B cell (primary cell): ENCODE data around the gene CDK12. TPM values are rescaled to one million over a fixed set of nuclear protein-coding genes. Genes with fewer than 3 reads are reported as not detected.

ENCODE experiments used
- ATAC-seq: fragments of 200-7000 bp; cut with Tn5 transposase; one replicate; pipeline ENCODE4 v1.10.0; 2021; ENCODE audit warnings: low read depth, mild to moderate bottlenecking, moderate number of reproducible peaks, moderate library complexity
- CTCF ChIA-PET: fragments of 350-600 bp; sonication (Branson Sonifier 250); formaldehyde crosslinking; loops from one replicate; lab custom pipeline; 2021; ENCODE audit warnings: antibody characterized with exemption, inconsistent platforms; lab: Charles Lee
- POLR2A ChIA-PET: fragments of 350-600 bp; sonication (Branson Sonifier 250); formaldehyde crosslinking; loops from one replicate; lab custom pipeline; 2021; ENCODE audit warnings: antibody characterized with exemption; lab: Charles Lee
- DNase-seq: peaks from one replicate; pipeline ENCODE4 v3.0.0; 2013
- H2AFZ ChIP-seq: 2 replicates; pipeline ENCODE4 v1.6.1; 2012; ENCODE audit warnings: mild to moderate bottlenecking, low read depth, low read length; ENCODE audit not compliant: insufficient read depth, poor library complexity, severe bottlenecking
- H3K27ac ChIP-seq, 2 donors: 1 replicate in 1 of 2; 2 replicates in 1 of 2; pipeline ENCODE4 v1.5.1; 2012 to 2013; ENCODE audit warnings: low read length in 2 of 2, mild to moderate bottlenecking in 2 of 2, moderate library complexity in 1 of 2
- H3K27me3 ChIP-seq, 4 experiments: fragments of 200-600 bp in 1 of 4; sonication (generic) in 1 of 4; replicated peaks in 1 of 4; 1 replicate in 2 of 4; 2 replicates in 2 of 4; pipeline versions ENCODE4 v1.6.1 to v1.7.0; 2013 to 2016; ENCODE audit warnings: low read length in 3 of 4, mild to moderate bottlenecking in 2 of 4, mixed read lengths in 1 of 4, moderate library complexity in 1 of 4; ENCODE audit not compliant: insufficient read depth in 4 of 4, control insufficient read depth in 3 of 4; ENCODE audit errors: control extremely low read depth in 1 of 4
- H3K36me3 ChIP-seq, 2 experiments: replicated peaks in 1 of 2; 1 replicate in 1 of 2; 2 replicates in 1 of 2; pipeline versions ENCODE4 v1.6.1 to v1.7.1; 2013; ENCODE audit warnings: low read length in 1 of 2; ENCODE audit not compliant: insufficient read depth in 2 of 2, control insufficient read depth in 1 of 2; ENCODE audit errors: control extremely low read depth in 1 of 2, extremely low read depth in 1 of 2
- H3K4me1 ChIP-seq, 2 donors: fragments of 200-600 bp in 1 of 2; sonication (generic) in 1 of 2; 1 replicate in 1 of 2; 2 replicates in 1 of 2; pipeline versions ENCODE4 v1.5.1 to v1.6.1; 2013 to 2017; ENCODE audit warnings: low read length in 2 of 2; ENCODE audit not compliant: control insufficient read depth in 2 of 2, insufficient read depth in 2 of 2
- H3K4me2 ChIP-seq: replicated peaks from 2 replicates; pipeline ENCODE3; 2012; ENCODE audit warnings: mild to moderate bottlenecking, low read depth, low read length; ENCODE audit not compliant: poor library complexity, severe bottlenecking
- H3K4me3 ChIP-seq, 5 experiments: fragments of 200-600 bp in 1 of 5; sonication (generic) in 1 of 5; 1 replicate in 3 of 5; 2 replicates in 2 of 5; pipeline versions ENCODE4 v1.5.1 to v1.7.0; 2011 to 2016; ENCODE audit warnings: low read length in 4 of 5, mild to moderate bottlenecking in 4 of 5, low read depth in 2 of 5, control low read depth in 1 of 5, moderate library complexity in 1 of 5; ENCODE audit not compliant: insufficient read depth in 1 of 5; ENCODE audit errors: control extremely low read depth in 1 of 5, extremely low read depth in 1 of 5
- H3K79me2 ChIP-seq: fragments of 200-600 bp; sonication (generic); one replicate; pipeline ENCODE4 v1.6.0; 2016; ENCODE audit warnings: low read length; ENCODE audit not compliant: control insufficient read depth, insufficient read depth
- H3K9ac ChIP-seq: fragments of 200-600 bp; sonication (generic); 2 replicates; pipeline ENCODE4 v1.6.1; 2017; ENCODE audit warnings: mild to moderate bottlenecking, low read length, moderate library complexity
- H3K9me3 ChIP-seq, 3 donors: one replicate each; pipeline versions ENCODE4 v1.6.1 to v1.7.1; 2013; ENCODE audit warnings: low read length in 2 of 3; ENCODE audit not compliant: control insufficient read depth in 2 of 3, insufficient read depth in 1 of 3; ENCODE audit errors: control extremely low read depth in 1 of 3
- H4K20me1 ChIP-seq: 2 replicates; pipeline ENCODE4 v1.6.0; 2012; ENCODE audit warnings: mild to moderate bottlenecking, low read length; ENCODE audit not compliant: insufficient read depth, control insufficient read depth, poor library complexity, severe bottlenecking
- H3K27ac Mint-ChIP-seq: one replicate; pipeline ENCODE4 v1.8.0; 2021; ENCODE audit warnings: mixed read lengths
- H3K27me3 Mint-ChIP-seq: one replicate; pipeline ENCODE4 v1.8.0; 2021; ENCODE audit warnings: mixed read lengths
- H3K4me1 Mint-ChIP-seq: one replicate; pipeline ENCODE4 v1.8.0; 2021; ENCODE audit warnings: mixed read lengths
- H3K4me3 Mint-ChIP-seq: one replicate; pipeline ENCODE4 v1.8.0; 2021; ENCODE audit warnings: mixed read lengths
- H3K9me3 Mint-ChIP-seq: one replicate; pipeline ENCODE4 v1.8.0; 2022; ENCODE audit warnings: mixed read lengths; ENCODE audit not compliant: insufficient read depth
- EZH2 ChIP-seq: IDR thresholded peaks from 2 replicates; pipeline ENCODE4 v1.6.1; 2012; ENCODE audit warnings: borderline replicate concordance, low read depth, mild to moderate bottlenecking, moderate library complexity, low read length; ENCODE audit not compliant: insufficient read depth, poor library complexity, severe bottlenecking
- WGBS: methylation state at CpG from one replicate; pipeline ENCODE4 v1.1.5; 2013; ENCODE audit warnings: missing lambda C conversion rate; ENCODE audit not compliant: insufficient coverage; 5-methylcytosine and 5-hydroxymethylcytosine counted together
- intact Hi-C: fragments of 100-400 bp; cut with micrococcal nuclease; formaldehyde crosslinking; loops from one replicate; pipeline ENCODE4 v1.10.0; 2022
- polyA minus RNA-seq: library from RNA; depleted of rRNA, polyadenylated mRNA; stranded (reverse); fragments of >200 nt; gene quantifications from 2 replicates; pipeline ENCODE4 v1.2.3, GENCODE V29; 2012
- polyA plus RNA-seq: library from polyadenylated mRNA; depleted of rRNA; stranded (reverse); fragments of >200 nt; gene quantifications from 2 replicates; pipeline ENCODE4 v1.2.3, GENCODE V29; 2012
- total RNA-seq, 2 donors: library from RNA; stranded (reverse); fragments of 120-200 nt in 1 of 2; gene quantifications; 1 replicate in 1 of 2; 2 replicates in 1 of 2; pipeline versions ENCODE4 v1.2.3 to v1.2.4, GENCODE V29; 2013 to 2022
- TF ChIP-seq, protein P1 (sequence below): fragments of 200-600 bp; IDR thresholded peaks from one replicate; pipeline ENCODE4 v1.8.0; 2022; ENCODE audit warnings: antibody characterized with exemption, mild to moderate bottlenecking

The CDK12 gene
- total RNA-seq (117 and 134 TPM in 2 replicates), polyA plus RNA-seq (25.6 and 29.8 TPM in 2 replicates), polyA minus RNA-seq (61.8 and 89.8 TPM in 2 replicates)
- total RNA-seq (2013): 63.4 TPM

GRCh38 chr17:39461113-39461925 is at the start of gene CDK12:
Gene CDK12 (plus strand): TSS chr17:39461486. CDS start chr17:39462072, 586 bp downstream.
- TF ChIP-seq, protein P1, sequence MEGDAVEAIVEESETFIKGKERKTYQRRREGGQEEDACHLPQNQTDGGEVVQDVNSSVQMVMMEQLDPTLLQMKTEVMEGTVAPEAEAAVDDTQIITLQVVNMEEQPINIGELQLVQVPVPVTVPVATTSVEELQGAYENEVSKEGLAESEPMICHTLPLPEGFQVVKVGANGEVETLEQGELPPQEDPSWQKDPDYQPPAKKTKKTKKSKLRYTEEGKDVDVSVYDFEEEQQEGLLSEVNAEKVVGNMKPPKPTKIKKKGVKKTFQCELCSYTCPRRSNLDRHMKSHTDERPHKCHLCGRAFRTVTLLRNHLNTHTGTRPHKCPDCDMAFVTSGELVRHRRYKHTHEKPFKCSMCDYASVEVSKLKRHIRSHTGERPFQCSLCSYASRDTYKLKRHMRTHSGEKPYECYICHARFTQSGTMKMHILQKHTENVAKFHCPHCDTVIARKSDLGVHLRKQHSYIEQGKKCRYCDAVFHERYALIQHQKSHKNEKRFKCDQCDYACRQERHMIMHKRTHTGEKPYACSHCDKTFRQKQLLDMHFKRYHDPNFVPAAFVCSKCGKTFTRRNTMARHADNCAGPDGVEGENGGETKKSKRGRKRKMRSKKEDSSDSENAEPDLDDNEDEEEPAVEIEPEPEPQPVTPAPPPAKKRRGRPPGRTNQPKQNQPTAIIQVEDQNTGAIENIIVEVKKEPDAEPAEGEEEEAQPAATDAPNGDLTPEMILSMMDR: no peak
- no peak for TF ChIP-seq EZH2
- Mint-ChIP-seq H3K27ac (peak within 1 kb of the TSS; percentile 96), H3K27me3 (no peaks in the 10 kb centered on the region), H3K4me3 (peak within 1 kb of the TSS; percentile 93), H3K4me1 (peaks cover 39% of the 10 kb centered on the region), H3K9me3 (no peaks in the 10 kb centered on the region)
- Histone ChIP-seq H3K27ac (peak within 1 kb of the TSS; percentile 94 to 97), H3K4me2 (peak within 1 kb of the TSS; percentile 75), H3K79me2 (peaks cover 47% of the 10 kb centered on the region), H4K20me1 (peaks cover 34% of the 10 kb centered on the region), H3K4me1 (peaks cover 20 to 32% of the 10 kb centered on the region in 2 donors), H3K36me3 (peaks cover 0 to 6% of the 10 kb centered on the region in 2 experiments), H3K9ac (peak within 1 kb of the TSS; percentile 84), H3K4me3 (peak within 1 kb of the TSS; percentile 82 to 98 (median 86)), H2AFZ (peak within 1 kb of the TSS; percentile 78), H3K27me3 (no peaks in the 10 kb centered on the region), H3K9me3 (no peaks in the 10 kb centered on the region)
- DNase-seq (peak; percentile 99), ATAC-seq (peak; percentile 88)
- POLR2A ChIA-PET: interaction anchor here (0.6 to 3.8 kb wide), 10 partner anchors 10 to 813 kb away, joined by 3 to 90 read pairs (median 5); partner anchors contain the start of genes MED1, RPL19 and RPL23
- 2% methylated on average over 39 of the region's 51 CpGs for WGBS
- CTCF ChIA-PET: interaction anchor here (0.6 to 1.9 kb wide), 4 partner anchors 10 to 667 kb away, joined by 3 to 13 read pairs (median 4); partner anchors contain the start of gene MED1
- intact Hi-C loops: loop anchor here (1.0 to 5.0 kb wide), 4 partner anchors 10 to 521 kb away; partner anchors contain the start of genes MED1, PGAP3 and PSMD3

- Histone ChIP-seq H2AFZ (no peak overlapping the region), H3K27ac (no peak overlapping the region), H3K27me3 (no peaks in the 10 kb centered on the region), H3K4me2 (no peak overlapping the region), H3K36me3 (peaks cover 4 to 53% of the 10 kb centered on the region in 2 experiments), H3K9me3 (no peaks in the 10 kb centered on the region), H4K20me1 (no peaks in the 10 kb centered on the region), H3K79me2 (no peaks in the 10 kb centered on the region), H3K4me1 (no peaks in the 10 kb centered on the region), H3K9ac (no peak overlapping the region), H3K4me3 (no peak overlapping the region)
- Mint-ChIP-seq H3K27ac (no peak overlapping the region), H3K4me1 (no peaks in the 10 kb centered on the region), H3K27me3 (no peaks in the 10 kb centered on the region), H3K4me3 (no peak overlapping the region), H3K9me3 (no peaks in the 10 kb centered on the region)
- TF ChIP-seq, protein P1: no peak
- TF ChIP-seq EZH2: no peak
- ATAC-seq (no peak), DNase-seq (no peak)
- no CpG with 5 or more reads among the region's 1 CpG for WGBS
- intact Hi-C loops: no loop called here
- ChIA-PET CTCF (no interaction called here), POLR2A (no interaction called here)
These were observed 45.1 kb upstream of the CDK12 start for GRCh38 chr17:39416141-39416540.
